ENCODE measurements around the gene ZNF587B. TPM values are rescaled to one million over a fixed set of nuclear protein-coding genes. Genes with fewer than 3 reads are reported as not detected.

Gene ZNF587B
- total RNA-seq, 2 experiments from 2014 or later: 23.0 to 23.8 TPM

GRCh38 chr19:57802269-57802668 lies 27.8 kb upstream of the ZNF587B start:
- no peak for TF ChIP-seq CTCF (IDR thresholded peaks at IDR 0.05)
- no peak overlapping the region for H3K27ac Mint-ChIP-seq
- no peaks in the 10 kb centered on the region for H3K27me3 Mint-ChIP-seq
- CTCF ChIA-PET: no interaction called here
- POLR2A ChIA-PET: no interaction called here
- H3K9me3 Mint-ChIP-seq: no peaks in the 10 kb centered on the region
- Histone ChIP-seq H3K27ac (ENCODE audit: low read depth in 1 of 2, low read length in 2 of 2) (no peak overlapping the region), H3K4me1 (ENCODE audit: insufficient read depth, low read length) (peaks cover 9% of the 10 kb centered on the region), H3K36me3 (ENCODE audit: insufficient read depth, low read length) (peaks cover 5% of the 10 kb centered on the region), H3K4me3 (ENCODE audit: low read length) (no peak overlapping the region), H3K9me3 (ENCODE audit: control insufficient read depth in 1 of 2, insufficient read depth in 1 of 2, low read length in 2 of 2) (peaks cover 0 to 9% of the 10 kb centered on the region in 2 experiments), H3K27me3 (ENCODE audit: control insufficient read depth in 1 of 2, insufficient read depth in 2 of 2, low read length in 2 of 2) (no peaks in the 10 kb centered on the region)
- H3K4me3 Mint-ChIP-seq: no peak overlapping the region
- DNase-seq (no peak), ATAC-seq (ENCODE audit: poor library complexity) (no peak)
- intact Hi-C loops (cut with DNase I, micrococcal nuclease): no loop called here
- peaks cover 46% of the 10 kb centered on the region for H3K36me3 Mint-ChIP-seq (ENCODE audit: low read depth)
- peaks cover 31% of the 10 kb centered on the region for H3K4me1 Mint-ChIP-seq (ENCODE audit: low read depth)

DNA sequence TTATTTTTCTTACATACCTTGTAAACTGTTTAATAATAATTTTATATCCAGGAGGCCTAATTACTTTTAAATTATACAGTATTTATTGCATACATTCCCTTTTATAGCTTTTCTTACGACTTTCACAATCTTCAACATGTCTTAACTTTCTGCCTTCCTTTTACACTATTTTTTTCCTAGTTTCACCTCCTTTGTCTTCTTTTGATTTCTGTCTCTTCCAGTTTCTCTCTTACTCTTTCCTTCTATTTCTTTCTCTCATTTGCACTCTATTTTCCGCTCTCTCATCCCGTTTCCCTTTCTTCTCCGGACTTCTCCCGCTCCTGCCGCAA lies 26.9 kb upstream of the ZNF587B start:
- no peak for TF ChIP-seq CTCF (IDR thresholded peaks at IDR 0.05)
- H3K4me1 Mint-ChIP-seq (ENCODE audit: low read depth): peaks cover 36% of the 10 kb centered on the region
- peak overlapping the region; percentile 38 for H3K4me3 ChIP-seq (ENCODE audit: low read length)
- DNase-seq (no peak), ATAC-seq (ENCODE audit: poor library complexity) (no peak)
- H3K27ac ChIP-seq (ENCODE audit: low read depth in 1 of 2, low read length in 2 of 2): no peak overlapping the region
- H3K9me3 ChIP-seq (ENCODE audit: control insufficient read depth in 1 of 2, insufficient read depth in 1 of 2, low read length in 2 of 2): peaks cover 0 to 9% of the 10 kb centered on the region in 2 experiments
- peaks cover 9% of the 10 kb centered on the region for H3K4me1 ChIP-seq (ENCODE audit: insufficient read depth, low read length)
- ChIA-PET POLR2A (no interaction called here), CTCF (no interaction called here)
- H3K27me3 Mint-ChIP-seq: no peaks in the 10 kb centered on the region
- peaks cover 14% of the 10 kb centered on the region for H3K36me3 ChIP-seq (ENCODE audit: insufficient read depth, low read length)
- no peaks in the 10 kb centered on the region for H3K9me3 Mint-ChIP-seq
- H3K27me3 ChIP-seq (ENCODE audit: control insufficient read depth in 1 of 2, insufficient read depth in 2 of 2, low read length in 2 of 2): no peaks in the 10 kb centered on the region
- H3K27ac Mint-ChIP-seq: peak overlapping the region; percentile 26
- H3K36me3 Mint-ChIP-seq (ENCODE audit: low read depth): peaks cover 53% of the 10 kb centered on the region
- intact Hi-C loops (cut with DNase I, micrococcal nuclease): no loop called here
- peak overlapping the region; percentile 85 for H3K4me3 Mint-ChIP-seq

- DNase-seq: peak in 1 of 14 experiments; percentile 5
- Mint-ChIP-seq H3K27me3 (no peaks in the 10 kb centered on the region), H3K27ac (peak overlapping the region; percentile 26), H3K36me3 (ENCODE audit: low read depth) (peaks cover 58% of the 10 kb centered on the region), H3K9me3 (no peaks in the 10 kb centered on the region), H3K4me3 (peak overlapping the region; percentile 85), H3K4me1 (ENCODE audit: low read depth) (peaks cover 36% of the 10 kb centered on the region)
- peaks cover 18% of the 10 kb centered on the region for H3K36me3 ChIP-seq (ENCODE audit: insufficient read depth, low read length)
- H3K4me3 ChIP-seq (ENCODE audit: low read length): peak overlapping the region; percentile 38
- peaks cover 9% of the 10 kb centered on the region for H3K4me1 ChIP-seq (ENCODE audit: insufficient read depth, low read length)
- no peak overlapping the region for H3K27ac ChIP-seq (ENCODE audit: low read depth in 1 of 2, low read length in 2 of 2)
- peak; percentile 32 for ATAC-seq (ENCODE audit: poor library complexity)
- ChIA-PET POLR2A (no interaction called here), CTCF (no interaction called here)
- peaks cover 0 to 9% of the 10 kb centered on the region in 2 experiments for H3K9me3 ChIP-seq (ENCODE audit: control insufficient read depth in 1 of 2, insufficient read depth in 1 of 2, low read length in 2 of 2)
- TF ChIP-seq CTCF (IDR thresholded peaks at IDR 0.05): no peak
- H3K27me3 ChIP-seq (ENCODE audit: control insufficient read depth in 1 of 2, insufficient read depth in 2 of 2, low read length in 2 of 2): no peaks in the 10 kb centered on the region
- intact Hi-C loops (cut with DNase I, micrococcal nuclease): no loop called here
These were observed 26.3 kb upstream of the ZNF587B start for GRCh38 chr19:57803594-57804325.
